GM12878 (cell line): Measurements from ENCODE around the gene BBC3. TPM values are rescaled to one million over a fixed set of nuclear protein-coding genes. Genes with fewer than 3 reads are reported as not detected.

ENCODE experiments used
- E2F4 ChIP-seq: IDR thresholded peaks from 2 replicates; pipeline ENCODE4 v1.6.1; 2012; ENCODE audit warnings: low read depth, low read length, improper control_type of control experiment
- E2F8 ChIP-seq: fragments of 450-650 bp; IDR thresholded peaks from 2 replicates; pipeline ENCODE4 v1.6.1; 2018; ENCODE audit warnings: mild to moderate bottlenecking, low read depth, moderate library complexity; ENCODE audit not compliant: partially characterized antibody
- HDGF ChIP-seq: fragments of 450-650 bp; IDR thresholded peaks from 2 replicates; pipeline ENCODE4 v1.6.1; 2016; ENCODE audit warnings: antibody characterized with exemption
- IKZF1 ChIP-seq: fragments of 450-650 bp; conservative IDR thresholded peaks from 2 replicates; pipeline ENCODE4 v1.6.1; 2017; ENCODE audit warnings: antibody characterized with exemption, mild to moderate bottlenecking
- IRF3 ChIP-seq: fragments of 450-650 bp; IDR thresholded peaks from 2 replicates; pipeline ENCODE4 v1.6.1; 2014; ENCODE audit warnings: mild to moderate bottlenecking
- KAT2A ChIP-seq: conservative IDR thresholded peaks from 2 replicates; pipeline ENCODE4 v1.6.1; 2011; ENCODE audit warnings: low read depth, low read length; ENCODE audit not compliant: control insufficient read depth
- MXI1 ChIP-seq: fragments of 150-350 bp; IDR thresholded peaks from 2 replicates; pipeline ENCODE4 v1.6.1; 2011; ENCODE audit warnings: low read depth, mild to moderate bottlenecking, inconsistent platforms, low read length, improper control_type of control experiment
- PKNOX1 ChIP-seq: fragments of 450-650 bp; IDR thresholded peaks from 2 replicates; pipeline ENCODE4 v1.6.1; 2016; ENCODE audit warnings: mild to moderate bottlenecking
- SMARCA5 ChIP-seq: fragments of 450-650 bp; IDR thresholded peaks from 2 replicates; pipeline ENCODE4 v1.6.1; 2017; ENCODE audit warnings: mild to moderate bottlenecking
- SREBF1 ChIP-seq: IDR thresholded peaks from 2 replicates; pipeline ENCODE4 v1.6.1; 2012; ENCODE audit warnings: mild to moderate bottlenecking, low read length
- TCF3 ChIP-seq: IDR thresholded peaks from 2 replicates; pipeline ENCODE4 v1.6.1; 2012; ENCODE audit warnings: low read depth, mild to moderate bottlenecking, low read length, borderline replicate concordance; ENCODE audit not compliant: insufficient read depth
- YY1 ChIP-seq: IDR thresholded peaks from 2 replicates; pipeline ENCODE4 v1.6.1; 2011; ENCODE audit warnings: low read depth, mild to moderate bottlenecking, low read length
- polyA plus RNA-seq, 11 experiments: library from polyadenylated mRNA; depleted of rRNA in 4 of 11; unstranded in 6 of 11; stranded (reverse) in 5 of 11; fragments of >200 nt; fragmentation: Nextera tagmentation in 4 of 11; fragmentation: Illumina TruSeq in 1 of 11; extraction: Ambion mirVana in 4 of 11; extraction: Trizol in 1 of 11; gene quantifications; 1 replicate in 1 of 11; 2 replicates in 10 of 11; pipeline versions ENCODE4 v1.2.1 to v1.2.3, GENCODE V29; 2011 to 2016; ENCODE audit warnings: inconsistent platforms in 2 of 11, missing spikeins in 2 of 11, low read depth in 1 of 11
- total RNA-seq, 4 experiments: library from RNA; depleted of rRNA in 3 of 4; stranded (reverse); fragments of >200 nt in 3 of 4; fragmentation: Illumina TruSeq in 1 of 4; extraction: Trizol in 1 of 4; gene quantifications; 2 replicates each; pipeline versions ENCODE4 v1.2.1 to v1.2.3, GENCODE V29; 2013 to 2021

BBC3 gene
- total and polyA plus RNA-seq, 10 of the 15 experiments (the other 5 are each of a cell fraction or from before 2014, with no cell fraction given): 0.10 to 17.9 (median 7.5) TPM

GRCh38 chr19:47255879-47256692, 25.1 kb upstream of the BBC3 start, which contains the start of gene CCDC9 (continued):
- TF ChIP-seq PKNOX1 (0 out of 2 replicates have a peak, but pooled peaks have one; percentile 23), KAT2A (no peak), IKZF1 (peak; percentile 93), SREBF1 (no peak), IRF3 (no peak), MXI1 (peak; percentile 62; the same call in 1 of the 2 replicates), HDGF (0 out of 2 replicates have a peak, but pooled peaks have one; percentile 78), YY1 (peak; percentile 80), TCF3 (peak; percentile 37; the same call in 1 of the 2 replicates), E2F8 (peak; percentile 60), SMARCA5 (no peak), E2F4 (no peak)
